Fibroblast of skin of left biceps (primary cell): ENCODE data around the gene BAIAP2L1.
A peak's percentile ranks its signal among the peaks of the same experiment; 100 is the strongest.

Experiments used
- DNase-seq, 2 experiments: peaks; one replicate each; pipeline ENCODE4 v3.0.0-alpha.2; 2013; ENCODE audit warnings: low read depth in 2 of 2

BAIAP2L1 gene

GRCh38 chr7:98358706-98359105 lies 42.2 kb downstream of the BAIAP2L1 start:
- DNase-seq = no peak

- no peak for DNase-seq
Measured at GRCh38 chr7:98357751-98358161, 43.1 kb downstream of the BAIAP2L1 start.

GRCh38 chr7:98355250-98355538 lies 45.7 kb downstream of the BAIAP2L1 start:
- DNase-seq = no peak

- peak in 1 of 2 experiments; percentile 21 for DNase-seq
Measured at GRCh38 chr7:98354511-98355249, 46.2 kb downstream of the BAIAP2L1 start.

GRCh38 chr7:98354052-98354451 lies 46.8 kb downstream of the BAIAP2L1 start:
- DNase-seq = no peak

GRCh38 chr7:98352621-98353020 lies 48.3 kb downstream of the BAIAP2L1 start:
- peak; percentile 53 to 57 for DNase-seq

- DNase-seq = no peak
Measured at GRCh38 chr7:98351136-98351535, 49.8 kb downstream of the BAIAP2L1 start.

GRCh38 chr7:98348726-98349474 lies 52.0 kb downstream of the BAIAP2L1 start:
- DNase-seq = no peak

- DNase-seq = no peak
Measured at GRCh38 chr7:98346515-98347069, 54.3 kb downstream of the BAIAP2L1 start.

GRCh38 chr7:98341106-98341505 lies 59.8 kb downstream of the BAIAP2L1 start:
- DNase-seq = peak in 1 of 2 experiments; percentile 21

GRCh38 chr7:98339043-98339442 lies 61.8 kb downstream of the BAIAP2L1 start:
- DNase-seq = no peak

GRCh38 chr7:98338441-98338840 lies 62.4 kb downstream of the BAIAP2L1 start:
- no peak for DNase-seq

- DNase-seq = no peak
Measured at GRCh38 chr7:98335411-98335977, 65.4 kb downstream of the BAIAP2L1 start.

GRCh38 chr7:98334081-98334480 lies 66.8 kb downstream of the BAIAP2L1 start:
- no peak for DNase-seq

GRCh38 chr7:98330926-98331529 lies 69.9 kb downstream of the BAIAP2L1 start:
- DNase-seq = no peak

GRCh38 chr7:98329791-98330373 lies 71.0 kb downstream of the BAIAP2L1 start:
- peak in 1 of 2 experiments; percentile 10 for DNase-seq

GRCh38 chr7:98329100-98329790 lies 71.6 kb downstream of the BAIAP2L1 start:
- no peak for DNase-seq

- no peak for DNase-seq
Measured at GRCh38 chr7:98324782-98325181, 76.1 kb downstream of the BAIAP2L1 start.

GRCh38 chr7:98323597-98324322 lies 77.1 kb downstream of the BAIAP2L1 start:
- DNase-seq = no peak
